ENCODE results near the gene RHCG.

- TF ChIP-seq CTCF (IDR thresholded peaks at IDR 0.05) (no peak), POLR2AphosphoS5 (IDR thresholded peaks at IDR 0.05; ENCODE audit: low read depth, low read length) (no peak), REST (IDR thresholded peaks at IDR 0.05; ENCODE audit: insufficient read depth in 1 of 2, low read depth in 2 of 2, low read length in 1 of 2) (no peak), SIN3A (IDR thresholded peaks at IDR 0.05; ENCODE audit: borderline replicate concordance, insufficient read depth, low read depth, low read length) (no peak), TCF7L2 (IDR thresholded peaks at IDR 0.05; ENCODE audit: low read depth, low read length) (no peak)
Measured at GRCh38 chr15:89486726-89487050, 9.7 kb downstream of the RHCG start.
